Omental fat pad (tissue), 4 donors: ENCODE results near the gene AGO3. TPM values are rescaled to one million over a fixed set of nuclear protein-coding genes. Genes with fewer than 3 reads are reported as not detected.

Experiments
- ATAC-seq: fragments of 150-250 bp; one replicate; pipeline ENCODE4 v1.9.1; 2016; ENCODE audit warnings: mild to moderate bottlenecking, moderate library complexity; ENCODE audit not compliant: low FRiP score
- DNase-seq: peaks from one replicate; pipeline ENCODE4 v3.0.0-alpha.2; 2019; ENCODE audit warnings: low spot score
- CTCF ChIP-seq, 3 donors: fragments of 450-650 bp; IDR thresholded peaks; one replicate each; pipeline ENCODE4 v1.5.1; 2016 to 2017; ENCODE audit warnings: antibody characterized with exemption in 3 of 3, mild to moderate bottlenecking in 3 of 3, moderate library complexity in 2 of 3
- total RNA-seq, 4 donors: library from RNA; depleted of rRNA; stranded (reverse); fragments of >200 nt; gene quantifications; one replicate each; pipeline ENCODE4 v1.1.0, GENCODE V29; 2016

Gene AGO3
- total RNA-seq, 4 donors from 2014 or later = 22.3 to 39.9 (median 30.6) TPM

GRCh38 chr1:36100376-36100775 lies 169.5 kb downstream of the AGO3 start:
- no peak for ATAC-seq
- no peak for DNase-seq
- TF ChIP-seq CTCF (IDR thresholded peaks at IDR 0.05) = no peak

GRCh38 chr1:36101546-36101945 lies 170.6 kb downstream of the AGO3 start:
- DNase-seq (no peak), ATAC-seq (no peak)

GRCh38 chr1:36106269-36106668 lies 175.4 kb downstream of the AGO3 start:
- DNase-seq (no peak), ATAC-seq (no peak)
- TF ChIP-seq CTCF (IDR thresholded peaks at IDR 0.05) = no peak

More at GRCh38 chr1:36101546-36101945, 170.6 kb downstream of the AGO3 start:
- TF ChIP-seq CTCF (IDR thresholded peaks at IDR 0.05) = no peak

- ATAC-seq = no peak
Measured at GRCh38 chr1:36107394-36107793, 176.5 kb downstream of the AGO3 start.

GRCh38 chr1:36108314-36108713 lies 177.4 kb downstream of the AGO3 start:
- DNase-seq (no peak), ATAC-seq (no peak)
- no peak for TF ChIP-seq CTCF (IDR thresholded peaks at IDR 0.05)

More at GRCh38 chr1:36107394-36107793, 176.5 kb downstream of the AGO3 start:
- TF ChIP-seq CTCF (IDR thresholded peaks at IDR 0.05) = no peak
- no peak for DNase-seq

GRCh38 chr1:36109041-36109679 lies 178.3 kb downstream of the AGO3 start:
- DNase-seq (no peak), ATAC-seq (no peak)
- no peak for TF ChIP-seq CTCF (IDR thresholded peaks at IDR 0.05)

- no peak for ATAC-seq
- no peak for TF ChIP-seq CTCF (IDR thresholded peaks at IDR 0.05)
- DNase-seq = no peak
Measured at GRCh38 chr1:36111151-36111550, 180.2 kb downstream of the AGO3 start.
